H9 (cell line): ENCODE measurements around the gene SLC10A2. TPM values are rescaled to one million over a fixed set of nuclear protein-coding genes. Genes with fewer than 3 reads are reported as not detected.

ENCODE experiments used
- DNase-seq: peaks from one replicate; pipeline ENCODE4 v3.0.0-alpha.2; 2017
- H2AFZ ChIP-seq: one replicate; pipeline ENCODE4 v1.6.1; 2013; ENCODE audit warnings: mild to moderate bottlenecking, low read length, control low read depth, moderate library complexity
- H2AK5ac ChIP-seq: 2 replicates; pipeline ENCODE4 v1.6.1; 2013; ENCODE audit warnings: low read length, control low read depth, mixed read lengths; ENCODE audit not compliant: insufficient read length
- H2BK120ac ChIP-seq: one replicate; pipeline ENCODE4 v1.6.1; 2013; ENCODE audit warnings: low read depth, mild to moderate bottlenecking, low read length, control low read depth, inconsistent platforms; ENCODE audit not compliant: poor library complexity, severe bottlenecking
- H2BK12ac ChIP-seq: 2 replicates; pipeline ENCODE4 v1.6.1; 2013; ENCODE audit warnings: low read length, control low read depth, mixed read lengths, low read depth; ENCODE audit not compliant: insufficient read length
- H2BK15ac ChIP-seq: 2 replicates; pipeline ENCODE4 v1.6.1; 2013; ENCODE audit warnings: low read depth, low read length, control low read depth
- H2BK20ac ChIP-seq: one replicate; pipeline ENCODE4 v1.6.1; 2013; ENCODE audit warnings: low read depth, mild to moderate bottlenecking, low read length, control low read depth, inconsistent platforms; ENCODE audit not compliant: poor library complexity, severe bottlenecking
- H2BK5ac ChIP-seq: 2 replicates; pipeline ENCODE4 v1.6.1; 2013; ENCODE audit warnings: low read length, control low read depth, mixed read lengths; ENCODE audit not compliant: insufficient read length
- H3K14ac ChIP-seq: 2 replicates; pipeline ENCODE4 v1.6.1; 2013; ENCODE audit warnings: low read length, control low read depth; ENCODE audit not compliant: insufficient read depth
- H3K18ac ChIP-seq: 2 replicates; pipeline ENCODE4 v1.6.1; 2013; ENCODE audit warnings: low read depth, mild to moderate bottlenecking, mixed read lengths, low read length, control low read depth; ENCODE audit not compliant: insufficient read length
- H3K23ac ChIP-seq: 2 replicates; pipeline ENCODE4 v1.6.1; 2013; ENCODE audit warnings: low read length, control low read depth, mixed read lengths, low read depth; ENCODE audit not compliant: insufficient read length
- H3K23me2 ChIP-seq: 2 replicates; pipeline ENCODE4 v1.6.1; 2013; ENCODE audit warnings: low read depth, mild to moderate bottlenecking, mixed read lengths, low read length, control low read depth; ENCODE audit not compliant: insufficient read length, poor library complexity, severe bottlenecking
- H3K27ac ChIP-seq: 2 replicates; pipeline ENCODE4 v1.5.1; 2013; ENCODE audit warnings: low read length, control low read depth, mixed read lengths, low read depth; ENCODE audit not compliant: insufficient read length
- H3K27me3 ChIP-seq: 2 replicates; pipeline ENCODE4 v1.6.1; 2013; ENCODE audit warnings: low read length, control low read depth, inconsistent platforms; ENCODE audit not compliant: insufficient read depth
- H3K4ac ChIP-seq: 2 replicates; pipeline ENCODE4 v1.6.1; 2013; ENCODE audit warnings: low read depth, mild to moderate bottlenecking, control low read depth, inconsistent platforms, low read length, moderate library complexity
- H3K4me1 ChIP-seq: 2 replicates; pipeline ENCODE4 v1.6.1; 2013; ENCODE audit warnings: low read length, control low read depth, inconsistent platforms; ENCODE audit not compliant: insufficient read depth
- H3K4me2 ChIP-seq: 2 replicates; pipeline ENCODE4 v1.6.1; 2013; ENCODE audit warnings: low read length, control low read depth, mixed read lengths; ENCODE audit not compliant: insufficient read length, insufficient read depth
- H3K56ac ChIP-seq: 2 replicates; pipeline ENCODE4 v1.6.1; 2013; ENCODE audit warnings: low read depth, mild to moderate bottlenecking, mixed read lengths, low read length, control low read depth; ENCODE audit not compliant: insufficient read length
- H3K79me1 ChIP-seq: 2 replicates; pipeline ENCODE4 v1.6.1; 2013; ENCODE audit warnings: low read depth, mild to moderate bottlenecking, moderate library complexity, low read length, control low read depth, inconsistent platforms; ENCODE audit not compliant: insufficient read depth, poor library complexity, severe bottlenecking
- H3K79me2 ChIP-seq: 2 replicates; pipeline ENCODE4 v1.6.1; 2013; ENCODE audit warnings: low read length, control low read depth, inconsistent platforms; ENCODE audit not compliant: insufficient read depth
- H3K9ac ChIP-seq: 2 replicates; pipeline ENCODE4 v1.6.1; 2013; ENCODE audit warnings: low read length, control low read depth, mixed read lengths; ENCODE audit not compliant: insufficient read length; ENCODE audit errors: extremely low read depth
- H3K9me3 ChIP-seq: one replicate; pipeline ENCODE4 v1.6.1; 2013; ENCODE audit warnings: low read depth, low read length, inconsistent platforms; ENCODE audit not compliant: control insufficient read depth
- H3T11ph ChIP-seq: one replicate; pipeline ENCODE4 v1.6.1; 2013; ENCODE audit warnings: mild to moderate bottlenecking, low read length, control low read depth, inconsistent platforms
- H4K20me1 ChIP-seq: one replicate; pipeline ENCODE4 v1.6.1; 2013; ENCODE audit not compliant: control insufficient read depth, insufficient read length, insufficient read depth
- H4K5ac ChIP-seq: 2 replicates; pipeline ENCODE4 v1.6.1; 2013; ENCODE audit warnings: low read depth, mild to moderate bottlenecking, mixed read lengths, low read length, control low read depth; ENCODE audit not compliant: insufficient read length
- H4K8ac ChIP-seq: replicated peaks from 2 replicates; pipeline ENCODE4 v1.6.1; 2013; ENCODE audit warnings: low read length, control low read depth, mixed read lengths, low read depth; ENCODE audit not compliant: insufficient read length
- H4K91ac ChIP-seq: 2 replicates; pipeline ENCODE4 v1.6.1; 2013; ENCODE audit warnings: low read depth, mild to moderate bottlenecking, moderate library complexity, mixed read lengths, low read length, control low read depth; ENCODE audit not compliant: insufficient read length
- H3K27ac Mint-ChIP-seq, 3 experiments: 2 replicates in 2 of 3; 3 replicates in 1 of 3; pipeline ENCODE4 v1.8.0; 2020 to 2021; ENCODE audit warnings: mixed read lengths in 3 of 3, mild to moderate bottlenecking in 1 of 3, moderate library complexity in 1 of 3
- H3K27me3 Mint-ChIP-seq: 2 replicates; pipeline ENCODE4 v1.8.0; 2021; ENCODE audit warnings: low read depth, mild to moderate bottlenecking, moderate library complexity, mixed read lengths
- H3K36me3 Mint-ChIP-seq, 3 experiments: 2 replicates in 2 of 3; 3 replicates in 1 of 3; pipeline ENCODE4 v1.8.0; 2020 to 2021; ENCODE audit warnings: low read depth in 3 of 3, mixed read lengths in 3 of 3; ENCODE audit not compliant: insufficient read depth in 1 of 3
- H3K4me1 Mint-ChIP-seq, 2 experiments: 2 replicates each; pipeline ENCODE4 v1.8.0; 2020; ENCODE audit warnings: mixed read lengths in 2 of 2
- H3K4me3 Mint-ChIP-seq, 2 experiments: 2 replicates in 1 of 2; 3 replicates in 1 of 2; pipeline ENCODE4 v1.8.0; 2020 to 2021; ENCODE audit warnings: mild to moderate bottlenecking in 2 of 2, mixed read lengths in 2 of 2, moderate library complexity in 1 of 2
- H3K9me3 Mint-ChIP-seq, 2 experiments: 2 replicates in 1 of 2; 3 replicates in 1 of 2; pipeline ENCODE4 v1.8.0; 2020; ENCODE audit warnings: mild to moderate bottlenecking in 2 of 2, mixed read lengths in 2 of 2, moderate library complexity in 1 of 2
- WGBS: extraction: QIAGEN DNeasy Blood & Tissue Kit; methylation state at CpG from one replicate; pipeline ENCODE4 v1.1.7; 2013; ENCODE audit warnings: missing lambda C conversion rate, low lambda C conversion rate, mixed read lengths; ENCODE audit not compliant: insufficient read length; ENCODE audit errors: extremely low coverage; 5-methylcytosine and 5-hydroxymethylcytosine counted together
- total RNA-seq: library from RNA; stranded (reverse); gene quantifications from 2 replicates; pipeline ENCODE4 v1.2.1, GENCODE V29; 2021
- TF ChIP-seq, protein P1 (sequence below): fragments of 200-600 bp; sonication (generic); conservative IDR thresholded peaks from 3 replicates; pipeline ENCODE4 v1.8.0; 2021; ENCODE audit warnings: antibody characterized with exemption, mild to moderate bottlenecking

The SLC10A2 gene
- total RNA-seq, 1 experiment from 2014 or later = not detected

DNA sequence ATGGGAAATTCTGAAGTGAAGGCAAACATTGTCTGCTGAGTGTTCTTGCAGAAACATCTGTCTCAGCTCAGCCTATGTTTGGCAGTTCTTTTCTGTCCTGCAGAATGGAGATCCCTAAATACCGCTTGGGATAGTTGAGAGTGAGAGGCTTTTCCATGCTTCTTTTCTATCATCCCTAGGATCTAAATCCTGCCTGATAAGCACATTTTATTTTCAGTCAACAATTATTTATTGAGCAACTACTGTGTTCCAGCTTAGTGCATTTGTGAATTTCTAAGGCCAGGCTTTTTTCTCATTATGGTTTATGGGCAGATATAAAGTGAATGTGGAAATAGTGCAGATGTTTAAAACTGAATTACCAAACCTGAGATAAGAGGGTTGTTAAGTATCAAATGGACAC is 62.6 kb downstream of the SLC10A2 start:
- Histone ChIP-seq H2BK15ac (no peak overlapping the region), H3K9me3 (no peaks in the 10 kb centered on the region), H3K27ac (no peak overlapping the region), H3T11ph (no peak overlapping the region), H4K8ac (no peak overlapping the region), H2BK120ac (no peak overlapping the region), H3K4me1 (no peaks in the 10 kb centered on the region), H3K79me1 (no peaks in the 10 kb centered on the region), H3K23me2 (no peaks in the 10 kb centered on the region), H3K9ac (no peak overlapping the region), H3K56ac (no peak overlapping the region), H2AK5ac (no peak overlapping the region), H3K18ac (no peak overlapping the region), H3K27me3 (no peaks in the 10 kb centered on the region), H2BK5ac (no peak overlapping the region), H4K20me1 (no peaks in the 10 kb centered on the region), H2BK12ac (no peak overlapping the region), H4K91ac (no peak overlapping the region), H3K23ac (no peak overlapping the region), H3K4me2 (no peak overlapping the region), H2AFZ (no peak overlapping the region), H3K14ac (no peak overlapping the region), H3K4ac (no peak overlapping the region), H2BK20ac (no peak overlapping the region), H4K5ac (no peak overlapping the region), H3K79me2 (no peaks in the 10 kb centered on the region)
- Mint-ChIP-seq H3K27me3 (no peaks in the 10 kb centered on the region), H3K27ac (no peak overlapping the region), H3K9me3 (no peaks in the 10 kb centered on the region; a peak in 1 of 5 replicates), H3K4me1 (no peaks in the 10 kb centered on the region), H3K4me3 (no peak overlapping the region), H3K36me3 (no peaks in the 10 kb centered on the region)
- WGBS = no CpG with 5 or more reads among the region's 1 CpG
- TF ChIP-seq, protein P1, sequence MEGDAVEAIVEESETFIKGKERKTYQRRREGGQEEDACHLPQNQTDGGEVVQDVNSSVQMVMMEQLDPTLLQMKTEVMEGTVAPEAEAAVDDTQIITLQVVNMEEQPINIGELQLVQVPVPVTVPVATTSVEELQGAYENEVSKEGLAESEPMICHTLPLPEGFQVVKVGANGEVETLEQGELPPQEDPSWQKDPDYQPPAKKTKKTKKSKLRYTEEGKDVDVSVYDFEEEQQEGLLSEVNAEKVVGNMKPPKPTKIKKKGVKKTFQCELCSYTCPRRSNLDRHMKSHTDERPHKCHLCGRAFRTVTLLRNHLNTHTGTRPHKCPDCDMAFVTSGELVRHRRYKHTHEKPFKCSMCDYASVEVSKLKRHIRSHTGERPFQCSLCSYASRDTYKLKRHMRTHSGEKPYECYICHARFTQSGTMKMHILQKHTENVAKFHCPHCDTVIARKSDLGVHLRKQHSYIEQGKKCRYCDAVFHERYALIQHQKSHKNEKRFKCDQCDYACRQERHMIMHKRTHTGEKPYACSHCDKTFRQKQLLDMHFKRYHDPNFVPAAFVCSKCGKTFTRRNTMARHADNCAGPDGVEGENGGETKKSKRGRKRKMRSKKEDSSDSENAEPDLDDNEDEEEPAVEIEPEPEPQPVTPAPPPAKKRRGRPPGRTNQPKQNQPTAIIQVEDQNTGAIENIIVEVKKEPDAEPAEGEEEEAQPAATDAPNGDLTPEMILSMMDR = no peak
- DNase-seq = no peak
